ENCODE data around the gene LRP8.

The LRP8 gene

GRCh38 chr1:53256511-53257453 lies 71.1 kb downstream of the LRP8 start:
- DNase-seq (ENCODE audit: low read depth) = no peak
- H3K4me3 ChIP-seq (ENCODE audit: low read depth, low read length) = no peak overlapping the region
- no peak for TF ChIP-seq CTCF (conservative IDR thresholded peaks at IDR 0.05; ENCODE audit: low read depth, low read length)

- TF ChIP-seq CTCF (conservative IDR thresholded peaks at IDR 0.05; ENCODE audit: low read depth, low read length) = peak; percentile 27
- no peak overlapping the region for H3K4me3 ChIP-seq (ENCODE audit: low read depth, low read length)
- no peak for DNase-seq (ENCODE audit: low read depth)
Observed at GRCh38 chr1:53255031-53255430, 72.8 kb downstream of the LRP8 start.

- H3K4me3 ChIP-seq (ENCODE audit: low read depth, low read length) = no peak overlapping the region
- peak; percentile 63 for DNase-seq (ENCODE audit: low read depth)
- no peak for TF ChIP-seq CTCF (conservative IDR thresholded peaks at IDR 0.05; ENCODE audit: low read depth, low read length)
Observed at GRCh38 chr1:53254011-53254640, 73.7 kb downstream of the LRP8 start.

- TF ChIP-seq CTCF (conservative IDR thresholded peaks at IDR 0.05; ENCODE audit: low read depth, low read length) = no peak
- DNase-seq (ENCODE audit: low read depth) = no peak
- no peak overlapping the region for H3K4me3 ChIP-seq (ENCODE audit: low read depth, low read length)
Observed at GRCh38 chr1:53250325-53250724, 77.5 kb downstream of the LRP8 start.

GRCh38 chr1:53249706-53250105 lies 78.2 kb downstream of the LRP8 start:
- no peak for TF ChIP-seq CTCF (conservative IDR thresholded peaks at IDR 0.05; ENCODE audit: low read depth, low read length)
- H3K4me3 ChIP-seq (ENCODE audit: low read depth, low read length) = no peak overlapping the region
- DNase-seq (ENCODE audit: low read depth) = no peak

GRCh38 chr1:53246261-53247134 lies 81.4 kb downstream of the LRP8 start:
- DNase-seq (ENCODE audit: low read depth) = peak; percentile 70
- H3K4me3 ChIP-seq (ENCODE audit: low read depth, low read length) = no peak overlapping the region
- no peak for TF ChIP-seq CTCF (conservative IDR thresholded peaks at IDR 0.05; ENCODE audit: low read depth, low read length)
